Duodenal mucosa (tissue), 2 donors: ENCODE results near the gene BLACAT1.
A peak's percentile ranks its signal among the peaks of the same experiment; 100 is the strongest.

Source experiments
- H3K27ac ChIP-seq: one replicate; pipeline ENCODE4 v1.7.0; 2013; ENCODE audit warnings: low read depth, low read length
- H3K27me3 ChIP-seq, 2 donors: one replicate each; pipeline ENCODE4 v1.7.0; 2013; ENCODE audit warnings: low read length in 2 of 2, control low read depth in 1 of 2; ENCODE audit not compliant: insufficient read depth in 2 of 2, control insufficient read depth in 1 of 2
- H3K36me3 ChIP-seq, 2 donors: one replicate each; pipeline ENCODE4 v1.7.0; 2013; ENCODE audit warnings: low read length in 2 of 2, control low read depth in 1 of 2; ENCODE audit not compliant: insufficient read depth in 2 of 2, control insufficient read depth in 1 of 2
- H3K4me1 ChIP-seq, 2 donors: one replicate each; pipeline ENCODE4 v1.7.0; 2013; ENCODE audit warnings: low read length in 2 of 2, control low read depth in 1 of 2; ENCODE audit not compliant: insufficient read depth in 2 of 2, control insufficient read depth in 1 of 2
- H3K4me3 ChIP-seq, 2 donors: one replicate each; pipeline ENCODE4 v1.7.0; 2013; ENCODE audit warnings: low read length in 2 of 2, low read depth in 1 of 2
- H3K9ac ChIP-seq, 2 donors: one replicate each; pipeline ENCODE4 v1.7.0; 2013; ENCODE audit warnings: low read length in 2 of 2, low read depth in 1 of 2
- H3K9me3 ChIP-seq, 2 donors: one replicate each; pipeline ENCODE4 v1.7.0; 2013; ENCODE audit warnings: low read length in 2 of 2, control low read depth in 1 of 2; ENCODE audit not compliant: control insufficient read depth in 1 of 2

BLACAT1 gene

DNA sequence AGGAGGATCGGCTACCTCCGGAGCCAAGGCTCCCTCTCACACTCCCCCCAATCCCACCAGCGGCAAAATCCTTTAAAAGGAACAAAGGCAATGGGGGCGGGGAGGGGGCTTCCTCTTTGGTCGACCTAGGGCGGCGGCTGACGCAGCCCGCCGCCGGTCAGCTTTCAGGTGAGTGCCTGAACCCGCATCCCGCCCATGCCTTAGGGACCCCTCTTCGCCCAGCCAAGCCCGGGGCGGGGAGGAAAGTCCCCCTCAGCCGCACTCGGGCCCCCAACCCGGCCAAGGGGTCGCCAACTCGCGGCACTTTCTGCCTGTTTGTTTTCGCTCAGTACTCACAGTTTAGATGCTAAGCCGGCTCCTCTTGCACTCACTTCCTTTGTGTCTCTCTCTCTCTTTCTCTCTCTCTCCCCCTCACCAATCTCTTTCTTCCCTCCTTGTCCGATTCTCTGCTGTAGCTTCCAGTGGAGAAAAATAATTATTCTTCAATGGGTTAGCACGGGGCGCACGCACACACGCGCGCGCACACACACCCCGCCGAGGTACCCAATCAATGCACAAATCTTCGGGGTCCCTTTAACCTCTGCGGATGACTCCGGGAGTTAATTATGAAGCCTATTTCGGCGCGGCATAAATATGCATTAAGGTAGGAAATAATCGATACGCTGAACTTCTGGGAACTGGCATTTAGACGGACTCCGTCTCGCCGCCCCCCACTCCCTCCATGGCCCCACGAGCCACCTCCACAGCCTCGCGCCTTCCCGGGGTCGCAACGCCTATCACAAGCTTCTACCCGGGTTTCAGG is at the start of gene BLACAT1:
BLACAT1 (minus strand) TSS at position 465 of the 802 bp plus-strand sequence.
- Histone ChIP-seq H3K27ac (no peak within 1 kb of the TSS), H3K4me1 (peaks cover 10 to 16% of the 10 kb centered on the region in 2 donors), H3K4me3 (peak within 1 kb of the TSS; percentile 39 to 55), H3K9me3 (no peaks in the 10 kb centered on the region), H3K36me3 (no peaks in the 10 kb centered on the region), H3K27me3 (peaks cover 61 to 82% of the 10 kb centered on the region in 2 donors), H3K9ac (no peak within 1 kb of the TSS)

DNA sequence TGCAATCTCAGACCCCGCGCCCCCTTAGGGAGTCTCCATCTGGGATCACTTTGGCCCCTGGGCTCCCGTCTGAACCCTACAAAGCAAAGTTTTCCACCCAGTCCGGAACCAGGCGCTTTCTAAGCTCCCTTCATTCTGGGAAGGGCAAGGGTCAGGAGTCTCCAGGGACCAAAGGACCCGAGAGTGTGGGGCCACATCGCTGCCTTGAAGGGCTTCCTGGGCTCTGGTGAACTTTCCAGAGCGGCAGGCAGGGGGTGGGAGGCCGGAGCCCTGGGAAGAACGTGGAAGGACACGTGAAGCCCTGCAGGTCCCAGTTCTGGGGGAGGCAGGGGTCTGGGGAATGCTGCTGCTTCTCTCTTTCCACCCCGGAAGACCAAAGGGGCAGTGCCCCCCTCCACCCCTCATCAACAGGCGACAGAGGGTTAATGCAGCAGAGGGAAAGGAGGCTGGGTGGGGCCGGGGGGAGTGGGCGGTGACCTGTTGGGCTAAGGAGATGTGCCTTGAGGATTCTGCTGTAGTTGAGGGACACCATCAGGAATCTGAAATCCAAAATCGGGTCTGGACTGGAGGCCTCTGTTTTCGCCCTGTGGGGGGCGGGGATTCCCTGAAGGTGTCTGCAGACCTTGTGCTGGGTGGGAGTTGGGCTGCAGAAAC is 49.4 kb upstream of the BLACAT1 start:
- Histone ChIP-seq H3K4me3 (peak overlapping the region; percentile 73 to 82), H3K36me3 (no peaks in the 10 kb centered on the region), H3K9ac (peak overlapping the region; percentile 65 to 76), H3K27me3 (no peaks in the 10 kb centered on the region), H3K27ac (peak overlapping the region; percentile 36), H3K4me1 (peaks cover 44 to 57% of the 10 kb centered on the region in 2 donors), H3K9me3 (no peaks in the 10 kb centered on the region)

DNA sequence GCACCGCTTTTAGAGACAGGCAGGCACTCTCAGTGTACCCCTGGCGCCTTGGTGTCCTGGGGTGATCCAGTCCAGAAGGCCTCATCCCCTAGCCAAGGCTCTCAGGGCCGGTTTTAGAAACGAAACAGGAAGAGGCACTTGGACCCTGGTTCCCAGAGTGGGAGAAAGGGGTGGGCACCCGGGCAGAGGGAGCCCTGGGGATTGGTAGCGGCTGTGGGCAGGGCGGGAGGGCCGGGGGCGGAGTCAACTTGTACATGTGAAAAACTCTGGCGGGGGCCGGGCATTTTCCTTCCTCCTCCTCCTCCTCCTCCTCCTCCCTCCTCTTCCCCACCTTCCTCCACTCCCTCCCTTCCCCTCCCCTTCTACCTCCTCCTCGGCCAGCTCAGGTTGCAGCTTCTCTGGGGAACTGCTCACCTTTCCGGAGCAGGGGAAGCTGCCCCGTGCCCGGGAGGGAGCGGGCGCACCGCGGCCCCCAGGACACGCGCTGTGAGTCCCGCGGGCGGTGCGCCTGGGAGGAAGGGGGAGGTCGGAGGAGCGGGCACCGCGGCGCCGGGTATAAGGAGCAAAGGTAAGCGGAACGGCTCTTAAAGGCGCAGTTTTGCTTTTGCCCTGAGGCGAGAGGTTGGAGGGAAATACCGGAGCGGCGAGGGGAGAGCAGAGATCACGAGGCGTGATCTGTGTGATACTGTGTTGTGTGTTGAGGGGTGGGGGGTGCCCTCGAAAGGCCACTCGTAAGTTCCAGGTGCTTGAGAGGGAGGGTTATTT is 48.6 kb upstream of the BLACAT1 start, which contains the start of gene CDK18:
CDK18 (plus strand) TSS at position 359 of the 765 bp plus-strand sequence. CDS start 18,499 bp downstream, outside the sequence.
- Histone ChIP-seq H3K27me3 (no peaks in the 10 kb centered on the region), H3K36me3 (no peaks in the 10 kb centered on the region), H3K4me1 (peaks cover 44 to 57% of the 10 kb centered on the region in 2 donors), H3K9me3 (no peaks in the 10 kb centered on the region), H3K9ac (peak within 1 kb of the TSS; percentile 66 to 76), H3K27ac (peak within 1 kb of the TSS; percentile 36), H3K4me3 (peak within 1 kb of the TSS; percentile 73 to 82)

DNA sequence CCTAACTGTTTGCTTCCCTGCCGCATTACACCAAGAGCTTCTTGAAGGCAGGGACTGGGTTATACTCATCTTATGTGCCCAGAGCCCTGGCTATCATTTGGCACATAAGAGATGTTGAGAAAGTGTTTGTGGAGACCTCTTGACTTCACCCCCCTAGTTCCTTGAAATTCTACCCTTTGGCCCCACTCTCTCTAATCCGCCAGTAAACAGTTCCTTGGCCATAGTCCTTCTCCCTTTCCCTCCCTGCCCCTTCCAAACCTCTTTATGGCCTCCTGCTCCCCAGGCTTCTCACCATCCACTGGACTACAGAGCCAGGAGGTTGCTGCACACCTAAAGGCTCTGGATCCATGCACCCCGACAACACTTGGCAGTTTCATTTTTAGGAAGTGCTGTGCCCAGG is 47.1 kb upstream of the BLACAT1 start:
- Histone ChIP-seq H3K4me3 (no peak overlapping the region), H3K9me3 (no peaks in the 10 kb centered on the region), H3K36me3 (no peaks in the 10 kb centered on the region), H3K9ac (no peak overlapping the region), H3K27ac (no peak overlapping the region), H3K27me3 (no peaks in the 10 kb centered on the region), H3K4me1 (peaks cover 44 to 54% of the 10 kb centered on the region in 2 donors)

DNA sequence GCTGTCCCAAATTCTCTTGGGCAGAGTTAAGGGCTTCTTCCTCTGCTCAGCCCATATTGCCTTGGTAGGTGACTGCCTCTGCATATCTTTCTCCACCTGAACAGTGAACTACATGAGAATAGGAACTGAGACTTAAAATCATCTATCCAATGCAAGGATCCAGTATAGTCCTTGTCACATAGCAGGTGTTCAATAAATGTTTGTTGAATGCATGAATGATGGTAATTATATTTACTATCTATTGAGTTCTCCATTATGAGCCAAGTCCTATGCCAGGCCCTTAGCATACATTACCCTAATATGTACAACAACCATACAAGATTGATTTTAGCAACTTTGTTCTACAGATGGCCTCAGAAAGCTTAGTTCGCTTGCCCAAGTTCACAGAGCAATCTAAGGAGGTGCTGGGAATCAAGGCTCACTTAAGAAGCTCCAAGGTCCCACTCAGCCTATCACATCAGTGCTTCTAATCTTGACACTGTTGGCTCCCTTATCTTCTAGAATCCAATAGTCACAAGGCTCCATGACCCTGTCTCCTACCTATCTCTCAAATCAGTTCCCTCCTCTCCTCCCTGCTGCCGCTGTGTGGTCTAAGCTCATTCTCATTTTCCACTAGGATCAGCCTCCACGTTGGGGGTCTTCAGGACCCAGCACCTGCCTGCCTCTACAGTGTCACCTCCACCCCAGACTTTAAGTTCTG is 46.4 kb upstream of the BLACAT1 start:
- no peak overlapping the region for H3K27ac ChIP-seq
- no peak overlapping the region for H3K9ac ChIP-seq
- no peak overlapping the region for H3K4me3 ChIP-seq
- no peaks in the 10 kb centered on the region for H3K9me3 ChIP-seq
- H3K27me3 ChIP-seq: no peaks in the 10 kb centered on the region
- H3K36me3 ChIP-seq: no peaks in the 10 kb centered on the region
- peaks cover 42 to 51% of the 10 kb centered on the region in 2 donors for H3K4me1 ChIP-seq

DNA sequence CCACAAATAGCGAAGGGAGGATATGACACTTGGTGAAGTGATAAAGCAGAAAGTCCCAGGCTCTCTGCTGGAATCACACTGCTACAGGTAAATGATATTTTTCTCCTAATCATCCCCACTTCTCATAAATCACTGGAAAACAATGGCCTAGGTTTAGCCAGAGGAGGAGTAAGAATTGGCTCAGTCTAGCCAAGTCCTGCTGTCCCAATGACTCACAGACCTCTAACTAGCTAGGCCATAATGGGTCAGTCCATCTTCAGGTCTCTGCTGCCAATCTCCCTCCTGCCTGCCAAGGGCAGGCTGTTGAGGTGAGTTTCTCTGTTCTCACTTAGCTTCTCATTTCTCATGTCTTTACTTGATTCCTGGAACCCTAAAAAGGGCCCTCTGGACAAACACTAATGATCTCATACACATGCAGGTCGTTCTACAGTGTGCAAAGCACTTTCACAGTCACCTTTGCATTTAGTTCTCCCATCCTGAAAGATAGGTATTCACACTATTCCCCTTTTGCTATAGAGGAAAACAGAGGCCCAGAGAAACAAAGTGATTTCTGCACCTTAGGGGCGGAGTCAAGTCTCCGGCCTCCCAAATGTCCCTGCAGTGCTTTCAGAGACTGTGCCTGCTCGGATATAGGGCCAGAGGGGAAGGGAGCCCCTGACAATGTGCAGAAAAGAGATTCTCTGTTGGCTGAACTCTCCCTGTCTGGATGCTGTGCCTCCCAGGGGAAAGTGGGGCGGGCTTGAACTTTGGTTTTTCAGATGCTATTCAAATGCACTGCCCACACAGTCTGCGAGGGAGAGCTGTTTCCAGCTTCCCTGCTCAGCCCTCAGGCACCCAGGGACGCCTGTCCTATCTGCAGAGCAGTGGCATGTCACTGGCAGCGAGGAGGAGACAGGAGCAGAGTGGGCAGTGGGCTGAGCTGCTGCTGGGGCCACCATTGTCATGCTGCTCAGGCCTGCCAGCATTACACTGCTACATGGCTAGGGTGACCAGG is 44.7 kb upstream of the BLACAT1 start:
- Histone ChIP-seq H3K9me3 (no peaks in the 10 kb centered on the region), H3K4me3 (no peak overlapping the region), H3K27ac (no peak overlapping the region), H3K9ac (no peak overlapping the region), H3K4me1 (peaks cover 36 to 42% of the 10 kb centered on the region in 2 donors), H3K36me3 (no peaks in the 10 kb centered on the region), H3K27me3 (no peaks in the 10 kb centered on the region)

DNA sequence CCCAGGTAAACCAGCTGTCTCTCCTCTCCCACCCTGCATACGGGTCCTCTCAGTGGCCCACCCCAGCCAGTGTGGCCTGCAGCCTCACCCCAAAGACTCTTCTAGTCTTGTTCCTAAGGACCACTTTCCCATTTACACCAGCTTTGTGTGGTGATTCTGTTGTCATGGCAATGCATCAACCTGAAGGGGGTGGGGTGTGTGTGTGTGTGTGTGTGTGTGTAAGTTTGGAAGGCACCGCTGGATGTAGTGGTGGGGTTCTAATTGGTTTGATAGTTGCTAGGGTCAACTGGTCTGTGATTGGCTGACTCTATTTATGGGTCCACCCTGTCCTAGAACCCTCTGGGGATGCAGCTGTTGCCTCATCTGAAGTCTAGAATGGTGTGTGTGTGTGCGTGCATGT is 43.9 kb upstream of the BLACAT1 start:
- Histone ChIP-seq H3K9me3 (no peaks in the 10 kb centered on the region), H3K36me3 (no peaks in the 10 kb centered on the region), H3K27ac (no peak overlapping the region), H3K4me1 (peaks cover 40 to 45% of the 10 kb centered on the region in 2 donors), H3K27me3 (no peaks in the 10 kb centered on the region), H3K4me3 (no peak overlapping the region), H3K9ac (no peak overlapping the region)

DNA sequence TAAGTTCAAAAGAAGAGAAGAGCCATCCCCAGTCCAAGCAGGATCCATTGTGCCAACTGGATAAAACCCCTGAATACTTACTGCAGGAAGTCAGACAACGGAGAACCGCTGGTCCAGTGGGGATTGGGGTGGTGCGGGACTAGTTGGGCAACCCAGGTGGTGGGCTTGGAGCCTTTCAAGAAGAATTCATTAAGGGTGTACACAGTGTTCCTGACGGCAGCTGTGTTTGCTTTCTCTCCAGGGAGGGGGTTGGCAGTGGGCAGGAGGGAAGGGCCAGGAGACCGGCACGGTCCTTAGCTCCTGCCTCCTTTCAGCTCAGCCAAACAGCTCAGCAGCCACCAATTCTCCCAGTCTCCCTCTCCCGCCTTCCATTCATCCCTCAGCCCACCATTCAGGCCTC is 41.5 kb upstream of the BLACAT1 start:
- H3K4me1 ChIP-seq: peaks cover 28 to 39% of the 10 kb centered on the region in 2 donors
- H3K9me3 ChIP-seq: no peaks in the 10 kb centered on the region
- H3K36me3 ChIP-seq: no peaks in the 10 kb centered on the region
- no peak overlapping the region for H3K4me3 ChIP-seq
- H3K9ac ChIP-seq: no peak overlapping the region
- H3K27me3 ChIP-seq: no peaks in the 10 kb centered on the region
- no peak overlapping the region for H3K27ac ChIP-seq

DNA sequence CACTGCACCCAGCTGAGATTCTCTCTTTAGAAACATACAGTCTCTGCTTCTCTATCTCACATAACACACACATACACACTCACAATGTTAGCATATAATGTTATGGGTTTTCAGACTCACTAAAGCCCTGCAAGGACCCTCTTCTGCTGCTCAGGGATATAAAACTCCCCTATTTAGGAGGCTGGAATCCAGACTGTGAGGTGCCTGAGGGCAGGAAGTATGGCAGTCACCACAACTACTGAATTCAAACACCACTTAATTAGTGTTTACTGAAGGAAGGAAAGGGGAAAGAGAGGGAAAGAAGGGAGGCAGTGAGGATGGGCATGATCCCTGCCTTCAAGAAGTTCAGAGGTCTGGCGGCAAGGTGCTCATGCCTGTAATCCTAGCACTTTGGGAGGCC is 40.8 kb upstream of the BLACAT1 start:
- H3K36me3 ChIP-seq: no peaks in the 10 kb centered on the region
- no peak overlapping the region for H3K4me3 ChIP-seq
- no peak overlapping the region for H3K9ac ChIP-seq
- no peaks in the 10 kb centered on the region for H3K27me3 ChIP-seq
- H3K9me3 ChIP-seq: no peaks in the 10 kb centered on the region
- no peak overlapping the region for H3K27ac ChIP-seq
- peaks cover 31 to 39% of the 10 kb centered on the region in 2 donors for H3K4me1 ChIP-seq
